Endothelial cell of umbilical vein (primary cell): ENCODE data around the gene TADA2A. TPM values are rescaled to one million over a fixed set of nuclear protein-coding genes. Genes with fewer than 3 reads are reported as not detected.

Experiments used
- BruUV-seq: library from RNA; stranded (reverse); fragments of 400-500 nt; replicated peaks from 2 replicates; lab custom pipeline; 2021; lab: Mats Ljungman, UMichigan
- CTCF ChIA-PET: fragments of 300-600, 350-600 bp; sonication (Branson Sonifier 250); formaldehyde crosslinking; loops from one replicate; lab custom pipeline; 2021; ENCODE audit warnings: antibody characterized with exemption, inconsistent platforms; lab: Charles Lee
- POLR2A ChIA-PET: fragments of 300-600, 350-600 bp; sonication (Branson Sonifier 250); formaldehyde crosslinking; loops from one replicate; lab custom pipeline; 2021; ENCODE audit warnings: antibody characterized with exemption, inconsistent platforms; lab: Charles Lee
- DNase-seq: peaks from one replicate; pipeline ENCODE4 v3.0.0-alpha.2; 2011; ENCODE audit warnings: low read depth, low spot score
- FAIRE-seq: peaks from 2 replicates; lab custom pipeline; 2011; peaks lifted over from hg19 to GRCh38; lab: Jason Lieb, UNC
- H2AFZ ChIP-seq: 2 replicates; pipeline ENCODE4 v1.6.0; 2012; ENCODE audit warnings: low read depth, low read length, control low read depth, inconsistent platforms
- H3K27ac ChIP-seq: 2 replicates; pipeline ENCODE4 v1.5.1; 2011; ENCODE audit warnings: low read depth, mild to moderate bottlenecking, control low read depth, low read length, moderate library complexity; ENCODE audit not compliant: insufficient read depth
- H3K27me3 ChIP-seq, 2 experiments: 2 replicates each; pipeline versions ENCODE4 v1.6.0 to v1.6.1; 2011; ENCODE audit warnings: low read length in 2 of 2, mixed read lengths in 1 of 2; ENCODE audit not compliant: control insufficient read depth in 2 of 2, insufficient read depth in 2 of 2
- H3K36me3 ChIP-seq, 2 experiments: 2 replicates in 1 of 2; 3 replicates in 1 of 2; pipeline ENCODE4 v1.5.1; 2011; ENCODE audit warnings: low read length in 2 of 2, mild to moderate bottlenecking in 1 of 2, moderate library complexity in 1 of 2; ENCODE audit not compliant: control insufficient read depth in 2 of 2, insufficient read depth in 2 of 2; ENCODE audit errors: extremely low read depth in 1 of 2
- H3K4me1 ChIP-seq: 3 replicates; pipeline ENCODE4 v1.5.1; 2011; ENCODE audit warnings: mild to moderate bottlenecking, low read length; ENCODE audit not compliant: control insufficient read depth, insufficient read depth; ENCODE audit errors: extremely low read depth
- H3K4me2 ChIP-seq: 2 replicates; pipeline ENCODE4 v1.6.1; 2011; ENCODE audit warnings: low read length, control low read depth, mixed read lengths; ENCODE audit not compliant: insufficient read depth
- H3K4me3 ChIP-seq, 3 experiments: fragments of 200-600 bp in 1 of 3; sonication (generic), shearing (Covaris generic) in 1 of 3; replicated peaks in 1 of 3; 2 replicates each; pipeline ENCODE4 v1.5.1; 2011 to 2016; ENCODE audit warnings: control low read depth in 3 of 3, low read length in 3 of 3, mild to moderate bottlenecking in 2 of 3, inconsistent platforms in 1 of 3, low read depth in 1 of 3, moderate library complexity in 1 of 3; ENCODE audit not compliant: insufficient read depth in 1 of 3
- H3K79me2 ChIP-seq: 2 replicates; pipeline ENCODE4 v1.6.0; 2012; ENCODE audit warnings: low read length, inconsistent platforms; ENCODE audit not compliant: control insufficient read depth, insufficient read depth
- H3K9ac ChIP-seq: replicated peaks from 2 replicates; pipeline ENCODE3; 2011; ENCODE audit warnings: low read length, control low read depth; ENCODE audit not compliant: insufficient read depth; ENCODE audit errors: extremely low read depth
- H3K9me1 ChIP-seq: replicated peaks from 3 replicates; pipeline ENCODE4 v1.6.0; 2011; ENCODE audit warnings: mild to moderate bottlenecking, low read length; ENCODE audit not compliant: control insufficient read depth, insufficient read depth; ENCODE audit errors: extremely low read depth
- H3K9me3 ChIP-seq: replicated peaks from 2 replicates; pipeline ENCODE4 v1.5.1; 2012; ENCODE audit warnings: low read length, inconsistent platforms; ENCODE audit not compliant: control insufficient read depth, insufficient read depth
- H4K20me1 ChIP-seq: replicated peaks from 2 replicates; pipeline ENCODE3; 2011; ENCODE audit warnings: mild to moderate bottlenecking, low read length; ENCODE audit not compliant: control insufficient read depth, insufficient read depth; ENCODE audit errors: extremely low read depth
- CTCF ChIP-seq, 2 donors: IDR thresholded peaks; 1 replicate in 1 of 2; 2 replicates in 1 of 2; pipeline ENCODE4 v1.5.1; 2011; ENCODE audit warnings: low read length in 2 of 2, mild to moderate bottlenecking in 2 of 2, moderate library complexity in 2 of 2, control low read depth in 1 of 2, inconsistent platforms in 1 of 2, low read depth in 1 of 2; ENCODE audit not compliant: insufficient read depth in 1 of 2; ENCODE audit errors: extremely low read depth in 1 of 2
- EZH2 ChIP-seq: IDR thresholded peaks from 2 replicates; pipeline ENCODE4 v1.6.1; 2012; ENCODE audit warnings: borderline replicate concordance, low read depth, mild to moderate bottlenecking, moderate library complexity, low read length, inconsistent platforms; ENCODE audit not compliant: severe bottlenecking
- FOS ChIP-seq: IDR thresholded peaks from 2 replicates; pipeline ENCODE4 v1.6.1; 2011; ENCODE audit warnings: mild to moderate bottlenecking, low read length, moderate library complexity, borderline replicate concordance; ENCODE audit not compliant: insufficient read depth
- GATA2 ChIP-seq: IDR thresholded peaks from 2 replicates; pipeline ENCODE4 v1.7.0; 2011; ENCODE audit warnings: low read depth, mild to moderate bottlenecking, moderate library complexity, mixed read lengths, low read length; ENCODE audit not compliant: insufficient read length, insufficient read depth
- JUN ChIP-seq: IDR thresholded peaks from 2 replicates; pipeline ENCODE4 v1.6.1; 2011; ENCODE audit warnings: borderline replicate concordance, low read depth; ENCODE audit not compliant: insufficient read length, insufficient read depth
- MAX ChIP-seq: IDR thresholded peaks from 2 replicates; pipeline ENCODE4 v1.6.1; 2011; ENCODE audit not compliant: insufficient read depth, insufficient read length
- MYC ChIP-seq: IDR thresholded peaks from one replicate; pipeline ENCODE4 v1.6.1; 2011; ENCODE audit warnings: mild to moderate bottlenecking, low read depth, low read length
- POLR2A ChIP-seq: IDR thresholded peaks from 2 replicates; pipeline ENCODE4 v1.6.1; 2012; ENCODE audit warnings: low read depth, mild to moderate bottlenecking, control low read depth, low read length
- POLR2AphosphoS5 ChIP-seq: IDR thresholded peaks from 2 replicates; pipeline ENCODE4 v1.6.1; 2012; ENCODE audit warnings: low read depth, mild to moderate bottlenecking, control low read depth, low read length, moderate library complexity; ENCODE audit not compliant: insufficient read depth
- dilution Hi-C: fragments of 300-500 bp; cut with MboI; formaldehyde crosslinking; loops from one replicate; pipeline ENCODE4 v1.15.0; 2019; ENCODE audit warnings: low sequenced_read_pairs; ENCODE audit not compliant: extremely low pct_ligation_motif_present
- intact Hi-C: fragments of 100-400 bp; cut with micrococcal nuclease; formaldehyde crosslinking; loops from one replicate; pipeline ENCODE4 v1.10.0; 2022
- polyA plus RNA-seq, 4 experiments: library from polyadenylated mRNA; depleted of rRNA in 3 of 4; stranded (reverse) in 3 of 4; unstranded in 1 of 4; fragments of >200 nt; gene quantifications; 2 replicates each; pipeline versions ENCODE4 v1.2.1 to v1.2.3, GENCODE V29; 2011 to 2012; ENCODE audit warnings: missing spikeins in 1 of 4
- total RNA-seq: library from RNA; stranded (reverse); gene quantifications from 2 replicates; pipeline ENCODE4 v1.2.3, GENCODE V29; 2021

Gene TADA2A
- total and polyA plus RNA-seq, 2 donors (not counting 3 experiments of a cell fraction or from before 2014, with no cell fraction given) = 9.9 to 22.4 TPM

GRCh38 chr17:37516127-37516571, 109.5 kb downstream of the TADA2A start:
- intact Hi-C loops (no loop called here), dilution Hi-C loops (no loop called here)
- Histone ChIP-seq H3K9me3 (no peaks in the 10 kb centered on the region), H3K27ac (no peak overlapping the region), H3K36me3 (peaks cover 14 to 21% of the 10 kb centered on the region in 2 experiments), H4K20me1 (no peaks in the 10 kb centered on the region), H2AFZ (no peak overlapping the region), H3K9me1 (no peaks in the 10 kb centered on the region), H3K27me3 (no peaks in the 10 kb centered on the region), H3K79me2 (peaks cover 7% of the 10 kb centered on the region), H3K4me2 (no peak overlapping the region), H3K4me1 (no peaks in the 10 kb centered on the region), H3K9ac (no peak overlapping the region), H3K4me3 (no peak overlapping the region)
- CTCF ChIA-PET = interaction anchor here (1.6 to 4.3 kb wide), 2 partner anchors 12 to 21 kb away, joined by 3 to 16 read pairs; no protein-coding TSS in a partner anchor
- FAIRE-seq (no peak), DNase-seq (no peak)
- POLR2A ChIA-PET = no interaction called here
- TF ChIP-seq MAX = no peak
- no peak for TF ChIP-seq POLR2A
- TF ChIP-seq EZH2 = no peak
- TF ChIP-seq MYC = no peak
- no peak for TF ChIP-seq POLR2AphosphoS5
- no peak for TF ChIP-seq FOS
- no peak for TF ChIP-seq JUN
- TF ChIP-seq CTCF (IDR thresholded peaks at IDR 0.05; ENCODE audit: extremely low read depth in 1 of 2, insufficient read depth in 1 of 2, low read depth in 1 of 2, low read length in 2 of 2) = no peak
- TF ChIP-seq GATA2 = no peak
- BruUV-seq = no TSS peak
